ENCODE results near the gene RAB3A. TPM values are rescaled to one million over a fixed set of nuclear protein-coding genes. Genes with fewer than 3 reads are reported as not detected.

Gene RAB3A
- total and polyA plus RNA-seq, 9 of the 15 experiments (the other 6 are each of a cell fraction or from before 2014, with no cell fraction given) = 0.17 to 5.1 (median 0.90) TPM; not detected in 1

- TF ChIP-seq NR0B1 (IDR thresholded peaks at IDR 0.05; ENCODE audit: partially characterized antibody) = no peak
- TF ChIP-seq CXXC5 (CRISPR knock-in tag; IDR thresholded peaks at IDR 0.05) = no peak
- TF ChIP-seq ZBTB1 (CRISPR knock-in tag; IDR thresholded peaks at IDR 0.05; ENCODE audit: borderline replicate concordance, low read depth) = no peak
- no peak for TF ChIP-seq ZNF668 (CRISPR knock-in tag; IDR thresholded peaks at IDR 0.05)
- no peak for TF ChIP-seq STAG1 (CRISPR knock-in tag; IDR thresholded peaks at IDR 0.05; ENCODE audit: borderline replicate concordance)
- no peak for TF ChIP-seq ZFP91 (CRISPR knock-in tag; IDR thresholded peaks at IDR 0.05)
- no peak for TF ChIP-seq THRA (IDR thresholded peaks at IDR 0.05)
- 0 out of 2 replicates have a peak, but pooled peaks have one; percentile 32 for TF ChIP-seq DPF2 (IDR thresholded peaks at IDR 0.05)
- no peak for TF ChIP-seq MED1 (CRISPR knock-in tag; IDR thresholded peaks at IDR 0.05; ENCODE audit: borderline replicate concordance)
- peak; percentile 53 for TF ChIP-seq POLR2G (IDR thresholded peaks at IDR 0.05; ENCODE audit: low read depth, low read length)
- TF ChIP-seq NKRF (IDR thresholded peaks at IDR 0.05; ENCODE audit: borderline replicate concordance) = no peak
- TF ChIP-seq RERE (CRISPR knock-in tag; IDR thresholded peaks at IDR 0.05; ENCODE audit: borderline replicate concordance) = no peak
- no peak for TF ChIP-seq ZNF232 (CRISPR knock-in tag; IDR thresholded peaks at IDR 0.05)
- TF ChIP-seq GTF2A2 (tag; IDR thresholded peaks at IDR 0.05) = no peak
- no peak for TF ChIP-seq ZKSCAN1 (IDR thresholded peaks at IDR 0.05; ENCODE audit: low read depth, low read length)
Observed at GRCh38 chr19:18160493-18160970, 43.3 kb downstream of the RAB3A start (continued).
